NT2/D1 (cell line): Measurements from ENCODE around the gene FXYD1.

Experiments used
- SUZ12 ChIP-seq: IDR thresholded peaks from 2 replicates; pipeline ENCODE4 v1.6.1; 2011; ENCODE audit not compliant: insufficient read length, insufficient read depth; ENCODE audit errors: extremely low read depth
- YY1 ChIP-seq: IDR thresholded peaks from 2 replicates; pipeline ENCODE4 v1.6.1; 2011; ENCODE audit not compliant: insufficient read length, insufficient read depth
- ZNF274 ChIP-seq: IDR thresholded peaks from 2 replicates; pipeline ENCODE4 v1.6.1; 2011; ENCODE audit warnings: mild to moderate bottlenecking, low read depth, low read length

DNA sequence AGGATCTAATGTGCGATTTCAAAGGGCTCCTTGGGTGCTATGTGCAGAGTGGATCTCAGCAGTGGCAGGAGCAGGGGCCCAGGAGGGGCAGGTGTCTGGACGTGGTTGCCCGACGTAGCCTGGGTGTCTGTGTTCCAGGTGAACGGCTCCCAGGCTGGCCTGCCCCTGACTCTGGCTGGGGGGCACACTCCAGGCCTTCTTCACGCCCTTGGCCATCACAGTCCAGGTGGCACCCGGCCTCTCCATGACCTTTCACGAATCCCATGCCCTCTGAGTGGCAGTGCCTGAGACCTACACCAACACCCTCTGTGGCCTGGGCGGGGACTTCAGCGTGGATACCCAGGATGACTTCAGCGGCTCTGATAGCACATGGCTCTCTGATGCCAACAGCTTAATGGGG, 34.3 kb upstream of the FXYD1 start:
- TF ChIP-seq ZNF274 (no peak), YY1 (no peak), SUZ12 (no peak)
